HepG2 (cell line): Measurements from ENCODE around the gene PTGDR. TPM values are rescaled to one million over a fixed set of nuclear protein-coding genes. Genes with fewer than 3 reads are reported as not detected.
A peak's percentile ranks its signal among the peaks of the same experiment; 100 is the strongest.

Source experiments
- ATAC-seq: fragments of 200-7000 bp; cut with Tn5 transposase; 3 replicates; pipeline ENCODE4 v1.9.1; 2020; ENCODE audit warnings: mild to moderate bottlenecking, moderate library complexity
- BruUV-seq: library from RNA; stranded (reverse); fragments of 400-500 nt; replicated peaks from 2 replicates; lab custom pipeline; 2021; lab: Mats Ljungman, UMichigan
- CTCF ChIA-PET: fragments of 300-600 bp; formaldehyde crosslinking; extraction: SDS; loops from one replicate; lab custom pipeline; 2021; ENCODE audit warnings: low total read pairs, inconsistent platforms, low intra/inter-chr PET ratio; lab: Yijun Ruan, JAX
- POLR2A ChIA-PET: fragments of 350-600 bp; sonication (Branson Sonifier 250); formaldehyde crosslinking; loops from one replicate; lab custom pipeline; 2020; ENCODE audit warnings: antibody characterized with exemption, inconsistent platforms; lab: Yijun Ruan, JAX
- DNase-seq: peaks from one replicate; pipeline ENCODE4 v3.0.0-alpha.2; 2015; ENCODE audit warnings: low spot score
- FAIRE-seq: peaks from 3 replicates; lab custom pipeline; 2011; peaks lifted over from hg19 to GRCh38; lab: Jason Lieb, UNC
- H2AFZ ChIP-seq: one replicate; pipeline ENCODE4 v1.6.1; 2011; ENCODE audit warnings: low read length, inconsistent platforms
- H3K27ac ChIP-seq: fragments of 300-600 bp; 3 replicates; pipeline ENCODE4 v1.8.0; 2011; ENCODE audit warnings: mixed run types, mild to moderate bottlenecking, mixed read lengths, low read length, inconsistent platforms; ENCODE audit not compliant: insufficient read depth; ENCODE audit errors: extremely low read length
- H3K27me3 ChIP-seq, 2 experiments: fragments of 200-600 bp in 1 of 2; 2 replicates in 1 of 2; 3 replicates in 1 of 2; pipeline versions ENCODE4 v1.6.0 to v1.8.0; 2011; ENCODE audit warnings: low read length in 2 of 2, mild to moderate bottlenecking in 2 of 2, moderate library complexity in 2 of 2, inconsistent platforms in 1 of 2; ENCODE audit not compliant: insufficient read depth in 2 of 2, control insufficient read depth in 1 of 2
- H3K36me3 ChIP-seq, 2 experiments: fragments of 200-600 bp in 1 of 2; replicated peaks in 1 of 2; 2 replicates in 1 of 2; 3 replicates in 1 of 2; pipeline versions ENCODE4 v1.5.1 to v1.8.0; 2011; ENCODE audit warnings: low read length in 2 of 2, inconsistent platforms in 1 of 2; ENCODE audit not compliant: insufficient read depth in 2 of 2, control insufficient read depth in 1 of 2
- H3K4me1 ChIP-seq: 2 replicates; pipeline ENCODE4 v1.5.1; 2012; ENCODE audit warnings: low read length, inconsistent platforms; ENCODE audit not compliant: insufficient read depth
- H3K4me2 ChIP-seq: 2 replicates; pipeline ENCODE4 v1.6.0; 2011; ENCODE audit warnings: low read depth, low read length, inconsistent platforms
- H3K4me3 ChIP-seq, 3 experiments: fragments of 200-600 bp in 1 of 3; sonication (generic), shearing (Covaris generic) in 1 of 3; replicated peaks in 1 of 3; 2 replicates each; pipeline ENCODE4 v1.5.1; 2011 to 2016; ENCODE audit warnings: low read length in 3 of 3, inconsistent platforms in 2 of 3, low read depth in 2 of 3, mild to moderate bottlenecking in 2 of 3, control low read depth in 1 of 3, mixed read lengths in 1 of 3; ENCODE audit not compliant: insufficient read depth in 1 of 3
- H3K79me2 ChIP-seq: one replicate; pipeline ENCODE4 v1.6.1; 2011; ENCODE audit warnings: low read length, inconsistent platforms; ENCODE audit not compliant: insufficient read depth
- H3K9ac ChIP-seq: 2 replicates; pipeline ENCODE4 v1.6.0; 2011; ENCODE audit warnings: mild to moderate bottlenecking, low read depth, low read length, inconsistent platforms; ENCODE audit not compliant: insufficient read depth
- H3K9me3 ChIP-seq: 2 replicates; pipeline ENCODE4 v1.5.1; 2012; ENCODE audit warnings: mild to moderate bottlenecking, low read length
- H4K20me1 ChIP-seq: 2 replicates; pipeline ENCODE4 v1.6.0; 2011; ENCODE audit warnings: inconsistent platforms, mild to moderate bottlenecking, low read length, moderate library complexity; ENCODE audit not compliant: insufficient read depth
- ERF ChIP-seq: IDR thresholded peaks from 2 replicates; pipeline ENCODE4 v1.6.1; 2018; ENCODE audit warnings: missing biosample characterization, missing genetic modification reagents
- KDM5A ChIP-seq: fragments of 200-600 bp; sonication (generic); IDR thresholded peaks from 2 replicates; pipeline ENCODE4 v1.7.0; 2018; ENCODE audit warnings: antibody characterized with exemption, mild to moderate bottlenecking, low read length, borderline replicate concordance
- MAFK ChIP-seq, 2 experiments: IDR thresholded peaks in 1 of 2; conservative IDR thresholded peaks in 1 of 2; 2 replicates each; pipeline ENCODE4 v1.6.1; 2011; ENCODE audit warnings: improper control_type of control experiment in 2 of 2, low read length in 2 of 2
- MBD4 ChIP-seq: IDR thresholded peaks from 2 replicates; pipeline ENCODE4 v1.6.1; 2012; ENCODE audit warnings: low read length, inconsistent platforms, borderline replicate concordance
- RFX1 ChIP-seq: fragments of 450-650 bp; IDR thresholded peaks from 2 replicates; pipeline ENCODE4 v1.6.1; 2017
- SOX13 ChIP-seq, 3 experiments: fragments of 450-650 bp in 1 of 3; sonication (generic) in 1 of 3; formaldehyde crosslinking in 1 of 3; IDR thresholded peaks in 2 of 3; conservative IDR thresholded peaks in 1 of 3; 2 replicates each; pipeline versions ENCODE4 v1.5.0 to v1.6.1; 2016 to 2020; ENCODE audit warnings: antibody characterized with exemption in 1 of 3, mild to moderate bottlenecking in 1 of 3, missing compliant biosample characterization in 1 of 3, missing genetic modification reagents in 1 of 3, moderate library complexity in 1 of 3
- TARDBP ChIP-seq: sonication (generic); formaldehyde crosslinking; IDR thresholded peaks from 2 replicates; pipeline ENCODE4 v1.8.0; 2022; ENCODE audit warnings: mild to moderate bottlenecking, missing genetic modification reagents
- ZNF10 ChIP-seq: sonication (generic); formaldehyde crosslinking; IDR thresholded peaks from 2 replicates; pipeline ENCODE4 v1.4.0; 2020; ENCODE audit warnings: mild to moderate bottlenecking, low read depth, missing genetic modification reagents, borderline replicate concordance
- ZNF550 ChIP-seq: sonication (generic); formaldehyde crosslinking; IDR thresholded peaks from 2 replicates; pipeline ENCODE4 v1.4.0; 2020; ENCODE audit warnings: mild to moderate bottlenecking, missing genetic modification reagents, borderline replicate concordance
- WGBS: methylation state at CpG from one replicate; pipeline ENCODE4 v1.1.6; 2017; ENCODE audit warnings: low lambda C conversion rate; 5-methylcytosine and 5-hydroxymethylcytosine counted together
- in situ Hi-C: cut with HindIII; loops from 2 replicates; pipeline ENCODE4 v1.10.0; 2017; ENCODE audit warnings: low pct_unique_long_range_greater_than_20kb; ENCODE audit not compliant: extremely low pct_ligation_motif_present
- intact Hi-C: fragments of 100-400 bp; cut with micrococcal nuclease; formaldehyde crosslinking; loops from one replicate; pipeline ENCODE4 v1.10.0; 2022; ENCODE audit not compliant: unreplicated experiment
- polyA plus RNA-seq, 8 experiments: library from polyadenylated mRNA; depleted of rRNA in 3 of 8; stranded (reverse) in 7 of 8; unstranded in 1 of 8; fragments of >200 nt; fragmentation: Illumina TruSeq in 4 of 8; extraction: Trizol in 4 of 8; gene quantifications; 2 replicates each; pipeline versions ENCODE4 v1.2.1 to v1.2.3, GENCODE V29; 2011 to 2016; ENCODE audit warnings: low read depth in 4 of 8, missing spikeins in 1 of 8, mixed read lengths in 1 of 8; ENCODE audit not compliant: insufficient read depth in 1 of 8
- total RNA-seq, 5 experiments: library from RNA; depleted of rRNA; stranded (reverse); fragments of >200 nt; fragmentation: Illumina TruSeq; extraction: Trizol; gene quantifications; 2 replicates each; pipeline ENCODE4 v1.2.3, GENCODE V29; 2016; ENCODE audit warnings: low read depth in 1 of 5

The PTGDR gene
- total and polyA plus RNA-seq, 2 of the 13 experiments (the other 11 are each of a cell fraction or from before 2014, with no cell fraction given) = not detected

DNA sequence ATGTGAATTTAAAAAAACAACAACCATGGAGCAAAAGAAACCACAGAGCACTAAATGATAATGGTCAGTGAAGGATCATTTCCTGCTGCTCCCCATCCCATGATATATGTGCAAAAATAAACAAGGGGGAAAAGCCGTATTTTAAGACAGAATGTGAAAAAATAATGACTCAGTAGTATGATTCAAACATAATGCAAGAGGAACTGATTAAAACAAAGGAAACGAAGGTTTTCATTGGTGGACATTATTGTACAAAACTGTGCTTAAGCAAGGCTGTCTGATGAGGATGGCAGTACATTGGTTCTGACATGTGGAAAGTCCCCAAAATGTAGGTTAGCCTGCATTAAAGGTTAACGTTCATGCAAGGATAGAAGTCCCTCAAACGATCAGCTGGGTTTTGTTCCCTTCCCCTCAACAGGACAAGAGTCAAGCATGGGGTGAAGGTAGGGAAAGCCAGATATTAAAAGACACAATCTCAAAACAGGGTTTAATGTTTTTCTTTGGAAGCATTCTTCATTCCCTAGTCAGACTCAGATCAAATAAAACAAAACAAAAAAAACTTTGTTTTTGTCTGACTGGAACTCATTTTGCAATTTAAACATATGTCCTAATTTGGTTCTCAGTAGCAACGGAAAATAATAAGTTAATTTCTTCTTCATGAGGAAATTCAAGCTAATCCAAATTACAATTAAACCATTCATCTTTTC, 26.3 kb upstream of the PTGDR start:
- H2AFZ ChIP-seq = no peak overlapping the region
- TF ChIP-seq ZNF550 (CRISPR knock-in tag) = no peak
- no peak for TF ChIP-seq ERF (CRISPR knock-in tag)
- TF ChIP-seq TARDBP (CRISPR knock-in tag) = no peak
- no peak for TF ChIP-seq MBD4
- no peak for TF ChIP-seq RFX1
- TF ChIP-seq KDM5A = no peak
- TF ChIP-seq SOX13 (IDR thresholded peaks at IDR 0.05) = no peak
- TF ChIP-seq SOX13 (CRISPR knock-in tag; conservative IDR thresholded peaks at IDR 0.05 in 1 of 2, IDR thresholded peaks at IDR 0.05 in 1 of 2) = no peak
- ATAC-seq = no peak
- H3K27me3 ChIP-seq = peaks cover 0 to 3% of the 10 kb centered on the region in 2 experiments; a peak in 1 of 5 replicates
- FAIRE-seq = no peak
- in situ Hi-C loops = no loop called here
- H3K79me2 ChIP-seq = no peaks in the 10 kb centered on the region
- no peak for DNase-seq
- no peak overlapping the region for H3K27ac ChIP-seq
- H4K20me1 ChIP-seq = no peaks in the 10 kb centered on the region
- ChIA-PET POLR2A (no interaction called here), CTCF (no interaction called here)
- no peaks in the 10 kb centered on the region for H3K4me1 ChIP-seq
- BruUV-seq = no TSS peak
- no peaks in the 10 kb centered on the region for H3K9me3 ChIP-seq
- intact Hi-C loops = no loop called here
- no peaks in the 10 kb centered on the region for H3K36me3 ChIP-seq
- no peak overlapping the region for H3K4me3 ChIP-seq
- 0% methylated on average over 5 of the region's 5 CpGs for WGBS
- H3K4me2 ChIP-seq = no peak overlapping the region
- no peak overlapping the region for H3K9ac ChIP-seq

- Histone ChIP-seq H3K9ac (no peak overlapping the region), H3K27ac (no peak overlapping the region), H3K27me3 (peaks cover 0 to 3% of the 10 kb centered on the region in 2 experiments; a peak in 1 of 5 replicates), H4K20me1 (no peaks in the 10 kb centered on the region)
- POLR2A ChIA-PET = no interaction called here
- CTCF ChIA-PET = no interaction called here
- no peak for ATAC-seq
- TF ChIP-seq MAFK (conservative IDR thresholded peaks at IDR 0.05 in 1 of 2, IDR thresholded peaks at IDR 0.05 in 1 of 2; ENCODE audit: low read length in 2 of 2) = 0 out of 4 replicates have a peak, but pooled peaks of 1 of the 2 experiments have one; percentile 30
- no peak for TF ChIP-seq ZNF10 (CRISPR knock-in tag)
- TF ChIP-seq, all 625 proteins: peak for 1
- no peaks in the 10 kb centered on the region for H3K79me2 ChIP-seq
- no peak for FAIRE-seq
- intact Hi-C loops = no loop called here
- H2AFZ ChIP-seq = no peak overlapping the region
- 3% methylated on average over 2 of the region's 2 CpGs for WGBS
- H3K4me1 ChIP-seq = no peaks in the 10 kb centered on the region
- H3K4me2 ChIP-seq = no peak overlapping the region
- no peaks in the 10 kb centered on the region for H3K9me3 ChIP-seq
- no peaks in the 10 kb centered on the region for H3K36me3 ChIP-seq
- DNase-seq = no peak
- in situ Hi-C loops = no loop called here
- no TSS peak for BruUV-seq
- no peak overlapping the region for H3K4me3 ChIP-seq
These were observed 23.2 kb upstream of the PTGDR start for GRCh38 chr14:52244328-52244727.
